HepG2 (cell line): ENCODE measurements around the gene SEC14L6. TPM values are rescaled to one million over a fixed set of nuclear protein-coding genes. Genes with fewer than 3 reads are reported as not detected.

ENCODE experiments used
- ARID3A ChIP-seq: IDR thresholded peaks from 2 replicates; pipeline ENCODE4 v1.6.1; 2012; ENCODE audit warnings: low read depth, low read length, improper control_type of control experiment
- ARNT2 ChIP-seq: sonication (generic); formaldehyde crosslinking; IDR thresholded peaks from 2 replicates; pipeline ENCODE4 v1.8.0; 2022; ENCODE audit warnings: mild to moderate bottlenecking, low read depth, missing genetic modification reagents, moderate library complexity
- CENPT ChIP-seq: sonication (generic); formaldehyde crosslinking; IDR thresholded peaks from 2 replicates; pipeline ENCODE4 v1.8.0; 2022; ENCODE audit warnings: low read depth, mild to moderate bottlenecking, moderate library complexity, missing genetic modification reagents
- HDAC1 ChIP-seq: sonication (generic); formaldehyde crosslinking; IDR thresholded peaks from 2 replicates; pipeline ENCODE4 v1.5.1; 2020; ENCODE audit warnings: mild to moderate bottlenecking, missing genetic modification reagents
- HMG20A ChIP-seq: IDR thresholded peaks from 2 replicates; pipeline ENCODE4 v1.6.1; 2016; ENCODE audit warnings: borderline replicate concordance
- HOXA5 ChIP-seq: sonication (generic); formaldehyde crosslinking; IDR thresholded peaks from 2 replicates; pipeline ENCODE4 v1.4.0; 2020; ENCODE audit warnings: missing genetic modification reagents
- KLF9 ChIP-seq: IDR thresholded peaks from 2 replicates; pipeline ENCODE4 v1.6.1; 2016; ENCODE audit warnings: low read depth
- MED1 ChIP-seq: sonication (generic); formaldehyde crosslinking; IDR thresholded peaks from 2 replicates; pipeline ENCODE4 v1.4.0; 2020; ENCODE audit warnings: missing genetic modification reagents
- NCOR1 ChIP-seq: fragments of 200-600 bp; sonication (generic); IDR thresholded peaks from 2 replicates; pipeline ENCODE4 v1.7.0; 2017; ENCODE audit warnings: antibody characterized with exemption, low read length, borderline replicate concordance
- NONO ChIP-seq, 2 experiments: fragments of 450-650 bp in 1 of 2; sonication (generic) in 1 of 2; formaldehyde crosslinking in 1 of 2; IDR thresholded peaks in 1 of 2; conservative IDR thresholded peaks in 1 of 2; 2 replicates each; pipeline versions ENCODE4 v1.6.1 to v1.8.0; 2017 to 2022; ENCODE audit warnings: mild to moderate bottlenecking in 1 of 2, missing genetic modification reagents in 1 of 2, moderate library complexity in 1 of 2
- NR2C2 ChIP-seq: sonication (generic); formaldehyde crosslinking; IDR thresholded peaks from 2 replicates; pipeline ENCODE4 v1.4.0; 2020; ENCODE audit warnings: missing genetic modification reagents, mild to moderate bottlenecking, moderate library complexity, borderline replicate concordance
- PHB2 ChIP-seq: fragments of 450-650 bp; IDR thresholded peaks from 2 replicates; pipeline ENCODE4 v1.6.1; 2018; ENCODE audit not compliant: partially characterized antibody
- PHF8 ChIP-seq: sonication (generic); formaldehyde crosslinking; IDR thresholded peaks from 2 replicates; pipeline ENCODE4 v1.5.0; 2020; ENCODE audit warnings: missing genetic modification reagents
- RARG ChIP-seq: sonication (generic); formaldehyde crosslinking; IDR thresholded peaks from 2 replicates; pipeline ENCODE4 v1.4.0; 2020; ENCODE audit warnings: low read depth, mild to moderate bottlenecking, missing genetic modification reagents
- SOX13 ChIP-seq, 3 experiments: fragments of 450-650 bp in 1 of 3; sonication (generic) in 1 of 3; formaldehyde crosslinking in 1 of 3; IDR thresholded peaks in 2 of 3; conservative IDR thresholded peaks in 1 of 3; 2 replicates each; pipeline versions ENCODE4 v1.5.0 to v1.6.1; 2016 to 2020; ENCODE audit warnings: antibody characterized with exemption in 1 of 3, mild to moderate bottlenecking in 1 of 3, missing compliant biosample characterization in 1 of 3, missing genetic modification reagents in 1 of 3, moderate library complexity in 1 of 3
- THRA ChIP-seq: sonication (generic); formaldehyde crosslinking; IDR thresholded peaks from 2 replicates; pipeline ENCODE4 v1.4.0; 2020; ENCODE audit warnings: missing genetic modification reagents, borderline replicate concordance
- ZBTB46 ChIP-seq: sonication (generic); formaldehyde crosslinking; IDR thresholded peaks from 2 replicates; pipeline ENCODE4 v1.4.0; 2020; ENCODE audit warnings: mild to moderate bottlenecking, missing genetic modification reagents, borderline replicate concordance
- ZNF253 ChIP-seq: sonication (generic); formaldehyde crosslinking; IDR thresholded peaks from 2 replicates; pipeline ENCODE4 v1.8.0; 2022; ENCODE audit warnings: mild to moderate bottlenecking, missing genetic modification reagents, borderline replicate concordance
- ZNF33B ChIP-seq: sonication (generic); formaldehyde crosslinking; IDR thresholded peaks from 2 replicates; pipeline ENCODE4 v1.5.1; 2020; ENCODE audit warnings: mild to moderate bottlenecking, missing genetic modification reagents
- ZNF674 ChIP-seq: sonication (generic); formaldehyde crosslinking; IDR thresholded peaks from 2 replicates; pipeline ENCODE4 v1.5.0; 2020; ENCODE audit warnings: low read depth, mild to moderate bottlenecking, missing genetic modification reagents
- ZNF740 ChIP-seq: sonication (generic); formaldehyde crosslinking; IDR thresholded peaks from 2 replicates; pipeline ENCODE4 v1.4.0; 2020; ENCODE audit warnings: missing genetic modification reagents
- ZSCAN21 ChIP-seq: sonication (generic); formaldehyde crosslinking; IDR thresholded peaks from 2 replicates; pipeline ENCODE4 v1.8.0; 2022; ENCODE audit warnings: mild to moderate bottlenecking, missing genetic modification reagents, moderate library complexity, borderline replicate concordance
- polyA plus RNA-seq, 8 experiments: library from polyadenylated mRNA; depleted of rRNA in 3 of 8; stranded (reverse) in 7 of 8; unstranded in 1 of 8; fragments of >200 nt; fragmentation: Illumina TruSeq in 4 of 8; extraction: Trizol in 4 of 8; gene quantifications; 2 replicates each; pipeline versions ENCODE4 v1.2.1 to v1.2.3, GENCODE V29; 2011 to 2016; ENCODE audit warnings: low read depth in 4 of 8, missing spikeins in 1 of 8, mixed read lengths in 1 of 8; ENCODE audit not compliant: insufficient read depth in 1 of 8
- total RNA-seq, 5 experiments: library from RNA; depleted of rRNA; stranded (reverse); fragments of >200 nt; fragmentation: Illumina TruSeq; extraction: Trizol; gene quantifications; 2 replicates each; pipeline ENCODE4 v1.2.3, GENCODE V29; 2016; ENCODE audit warnings: low read depth in 1 of 5

The SEC14L6 gene
- total and polyA plus RNA-seq, 2 of the 13 experiments (the other 11 are each of a cell fraction or from before 2014, with no cell fraction given) = 0.09 to 9.3 TPM

GRCh38 chr22:30497466-30498150 is 48.9 kb downstream of the SEC14L6 start (continued):
- TF ChIP-seq NR2C2 (CRISPR knock-in tag) (peak; percentile 54; the same call in 1 of the 2 replicates), NONO (IDR thresholded peaks at IDR 0.05) (no peak), NONO (CRISPR knock-in tag; conservative IDR thresholded peaks at IDR 0.05) (peak; percentile 60; the same call in 1 of the 2 replicates), HMG20A (peak; percentile 94), NCOR1 (no peak), HOXA5 (CRISPR knock-in tag) (no peak), MED1 (CRISPR knock-in tag) (no peak; the same call in 1 of the 2 replicates), ZNF674 (CRISPR knock-in tag) (no peak), PHB2 (no peak), KLF9 (CRISPR knock-in tag) (no peak), PHF8 (CRISPR knock-in tag) (no peak), RARG (CRISPR knock-in tag) (no peak), ZSCAN21 (no peak), ZBTB46 (CRISPR knock-in tag) (no peak), ARID3A (peak; percentile 70), ZNF253 (CRISPR knock-in tag) (no peak), ZNF33B (CRISPR knock-in tag) (no peak), ZNF740 (no peak), CENPT (no peak), SOX13 (IDR thresholded peaks at IDR 0.05) (no peak), SOX13 (CRISPR knock-in tag; conservative IDR thresholded peaks at IDR 0.05 in 1 of 2, IDR thresholded peaks at IDR 0.05 in 1 of 2) (peak in 1 of 2 experiments; percentile 64; a peak in 1 of 4 replicates), HDAC1 (CRISPR knock-in tag) (0 out of 2 replicates have a peak, but pooled peaks have one; percentile 22), ARNT2 (CRISPR knock-in tag) (no peak), THRA (CRISPR knock-in tag) (no peak; the same call in 1 of the 2 replicates)
